HG03039 (cell line): ENCODE results near the gene BEST1.
"Not testable (repeated sequence)": the region's sequence is repeated elsewhere in the genome, so short reads cannot be mapped to it uniquely, and the experiment has no call there.

Experiments used
- ATAC-seq: cut with Tn5 transposase; IDR thresholded peaks from one replicate; pipeline ENCODE4 v1.9.1; 2021; ENCODE audit warnings: mild to moderate bottlenecking, moderate library complexity; ENCODE audit not compliant: unreplicated experiment

BEST1 gene

DNA sequence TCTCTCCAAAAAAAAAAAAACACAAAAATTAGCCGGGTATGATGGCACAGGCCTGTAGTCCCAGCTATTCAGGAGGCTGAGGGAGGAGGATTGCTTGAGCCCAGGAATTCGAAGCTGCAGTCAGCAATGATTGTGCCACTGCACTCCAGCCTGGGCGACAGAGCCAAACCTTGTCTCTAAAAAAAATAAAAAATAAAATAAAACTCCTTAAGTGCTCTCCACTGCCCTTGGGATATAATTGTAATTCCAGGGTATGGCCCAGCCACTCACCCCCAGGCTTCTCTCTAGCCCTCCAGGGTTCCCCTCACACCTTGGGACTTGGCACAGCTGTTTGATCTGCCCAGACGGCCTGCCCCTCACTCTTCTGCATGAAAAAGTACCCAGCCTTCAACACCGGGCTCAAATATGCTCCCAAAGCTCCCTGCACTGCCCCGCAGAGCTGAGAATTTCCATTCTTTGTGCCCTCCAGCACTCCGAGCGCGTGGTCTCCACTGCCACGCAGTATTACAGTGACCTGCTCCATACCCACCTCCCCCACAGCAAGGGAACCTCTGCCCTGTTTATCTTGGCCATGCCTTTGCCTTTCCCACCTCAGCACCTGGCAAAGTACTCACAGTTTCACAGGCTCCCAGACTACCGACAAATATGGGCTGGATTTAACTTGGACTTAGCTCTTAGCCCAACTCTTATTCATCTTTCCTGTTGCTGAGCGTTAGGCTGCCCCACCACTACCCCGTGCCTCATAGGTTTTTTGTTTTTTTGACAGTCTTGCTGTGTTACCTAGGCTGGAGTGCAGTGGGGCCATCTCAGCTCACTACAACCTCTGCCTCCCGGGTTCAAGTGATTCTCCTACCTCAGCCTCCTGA lies 24.8 kb downstream of the BEST1 start:
- no peak for ATAC-seq

GRCh38 chr11:61975638-61976419 lies 25.7 kb downstream of the BEST1 start:
- no peak for ATAC-seq

GRCh38 chr11:61976420-61976800 lies 26.3 kb downstream of the BEST1 start:
- no peak for ATAC-seq

DNA sequence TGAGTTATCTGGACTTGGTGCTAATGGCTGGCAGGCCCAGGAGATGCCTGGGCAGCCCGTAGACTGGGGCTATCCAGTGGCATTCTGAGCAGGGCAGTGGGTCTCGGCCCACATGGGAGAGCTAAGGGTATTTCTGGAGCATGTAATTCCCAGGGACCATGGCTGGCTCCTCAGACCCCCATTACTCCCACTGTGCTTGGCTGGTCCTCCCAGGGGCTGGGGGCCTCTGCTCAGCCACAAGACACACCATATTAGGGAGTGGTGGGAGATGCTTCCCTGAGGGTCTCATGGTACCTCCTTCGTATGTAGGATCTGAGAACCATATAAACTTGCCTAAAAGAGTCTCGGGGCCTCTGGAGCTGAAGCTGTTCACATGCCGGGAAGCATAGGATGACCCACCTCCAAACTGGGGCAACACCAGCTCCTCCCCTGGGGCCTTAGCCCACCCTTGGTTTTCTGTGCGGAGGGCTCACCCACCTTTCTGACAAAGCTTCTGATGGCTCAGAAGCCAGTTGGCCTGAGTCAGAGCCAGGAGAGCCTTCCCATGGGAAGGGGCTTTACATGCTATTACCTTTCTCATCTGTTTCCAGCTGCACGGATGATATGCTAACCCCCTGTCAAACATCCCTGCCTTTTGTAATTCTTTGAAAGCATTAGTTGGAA lies 26.8 kb downstream of the BEST1 start:
- no peak for ATAC-seq

DNA sequence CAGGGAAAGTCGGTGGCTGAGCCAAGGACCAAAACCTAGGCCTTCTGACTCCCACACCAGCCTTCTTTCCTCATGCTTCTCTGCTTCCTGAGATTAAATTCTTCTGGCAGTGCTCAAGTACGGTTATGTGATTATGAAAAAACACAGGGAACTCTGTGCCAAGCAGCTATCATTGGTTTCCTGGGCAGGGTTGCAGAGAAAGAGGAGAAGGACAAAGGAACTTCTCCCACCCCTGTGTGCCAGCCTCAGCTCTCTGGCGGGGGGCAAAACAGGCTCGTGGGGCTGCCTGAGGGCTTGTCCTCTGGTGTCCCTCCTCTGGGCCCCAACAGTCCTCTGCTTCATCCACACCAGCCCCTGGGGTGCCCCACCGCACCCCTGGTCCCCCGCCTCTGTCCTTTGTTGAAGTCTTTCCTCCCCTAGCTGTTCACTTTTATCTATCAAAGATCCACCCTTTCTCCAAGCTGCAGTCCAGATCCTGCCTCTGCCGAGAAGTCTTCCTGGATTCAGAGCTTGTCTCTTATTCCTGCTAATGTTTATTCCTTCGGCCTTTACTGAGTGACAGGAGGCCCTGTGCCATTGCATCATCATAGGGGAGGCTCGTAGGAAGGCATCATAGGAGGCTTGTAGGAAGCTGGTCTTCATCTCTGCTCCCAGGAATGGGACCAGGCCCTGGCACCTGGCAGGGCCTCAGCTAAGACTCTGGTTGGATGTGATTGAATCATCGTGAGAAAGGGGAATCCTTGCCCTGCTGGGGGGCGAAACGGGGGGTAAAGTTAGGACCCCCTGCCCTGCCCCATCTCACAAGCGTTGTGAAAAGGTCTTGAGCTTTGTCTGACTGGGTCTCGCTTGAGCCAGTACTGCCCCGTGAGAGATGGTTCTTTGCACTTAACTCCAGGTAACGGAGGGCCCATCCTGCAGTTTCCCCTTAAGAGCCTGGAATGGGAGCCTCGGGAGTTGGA lies 28.8 kb downstream of the BEST1 start:
- ATAC-seq = no peak

- ATAC-seq = no peak
Measured at GRCh38 chr11:61980783-61981541, 30.8 kb downstream of the BEST1 start.

DNA sequence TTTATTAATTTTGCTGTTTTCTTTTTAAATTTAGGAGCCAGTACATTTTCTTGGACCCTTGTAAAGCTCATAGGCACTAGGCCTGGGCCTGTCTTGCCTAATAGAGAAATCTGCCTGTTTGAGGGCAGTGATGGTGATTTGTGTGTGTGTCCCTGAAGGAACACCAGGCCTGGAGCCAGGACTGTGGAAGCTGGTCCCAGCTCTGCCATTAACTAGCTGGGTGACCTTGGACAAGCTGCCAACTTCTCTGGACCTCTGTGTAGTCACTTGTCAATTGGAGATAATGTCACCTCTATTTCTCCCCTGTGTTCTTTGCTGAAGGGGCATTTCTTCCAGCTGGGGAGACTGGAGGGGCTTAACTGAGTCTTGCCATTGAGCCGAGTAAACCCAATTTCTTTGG lies 33.3 kb downstream of the BEST1 start:
- ATAC-seq = no peak

DNA sequence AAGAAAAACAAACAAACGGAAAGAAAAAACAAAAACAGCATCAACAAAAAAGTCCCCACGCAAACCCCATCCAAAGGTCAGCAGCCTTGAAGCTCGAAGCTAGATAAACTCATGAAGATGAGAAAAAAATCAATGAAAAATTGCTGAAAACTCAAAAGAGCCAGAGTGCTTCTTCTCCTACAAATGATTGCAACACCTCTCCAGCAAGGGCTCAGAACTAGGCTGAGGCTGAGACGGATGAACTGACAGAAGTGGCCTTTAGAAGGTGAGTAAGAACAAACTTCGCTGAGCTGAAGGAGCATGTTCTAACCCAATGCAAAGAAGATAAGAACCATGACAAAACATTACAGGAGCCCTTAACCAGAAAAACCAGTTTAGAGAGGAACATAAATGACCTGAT lies 35.7 kb downstream of the BEST1 start:
- ATAC-seq = no peak

- ATAC-seq = no peak
Measured at GRCh38 chr11:61994981-61995380, 44.8 kb downstream of the BEST1 start.

DNA sequence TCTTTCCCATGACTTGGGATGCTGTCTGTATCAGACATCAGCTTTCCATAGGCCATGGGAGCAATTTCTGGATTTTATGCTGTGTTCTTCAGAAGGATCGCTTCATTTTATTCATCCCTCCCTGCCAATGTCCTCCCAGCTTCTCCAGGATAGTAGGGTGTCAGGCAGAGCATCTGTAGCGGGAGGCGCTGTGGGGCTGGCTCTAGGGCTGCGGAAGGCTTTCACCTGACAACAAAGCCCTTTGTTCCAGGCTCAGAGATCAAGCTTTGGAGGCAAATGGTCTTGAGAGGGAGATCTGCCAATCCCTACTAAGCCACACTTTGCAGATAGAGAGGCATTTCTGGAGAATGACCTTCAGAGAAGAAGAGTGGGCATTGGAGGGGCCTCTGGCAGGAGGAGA lies 46.8 kb downstream of the BEST1 start:
- no peak for ATAC-seq

DNA sequence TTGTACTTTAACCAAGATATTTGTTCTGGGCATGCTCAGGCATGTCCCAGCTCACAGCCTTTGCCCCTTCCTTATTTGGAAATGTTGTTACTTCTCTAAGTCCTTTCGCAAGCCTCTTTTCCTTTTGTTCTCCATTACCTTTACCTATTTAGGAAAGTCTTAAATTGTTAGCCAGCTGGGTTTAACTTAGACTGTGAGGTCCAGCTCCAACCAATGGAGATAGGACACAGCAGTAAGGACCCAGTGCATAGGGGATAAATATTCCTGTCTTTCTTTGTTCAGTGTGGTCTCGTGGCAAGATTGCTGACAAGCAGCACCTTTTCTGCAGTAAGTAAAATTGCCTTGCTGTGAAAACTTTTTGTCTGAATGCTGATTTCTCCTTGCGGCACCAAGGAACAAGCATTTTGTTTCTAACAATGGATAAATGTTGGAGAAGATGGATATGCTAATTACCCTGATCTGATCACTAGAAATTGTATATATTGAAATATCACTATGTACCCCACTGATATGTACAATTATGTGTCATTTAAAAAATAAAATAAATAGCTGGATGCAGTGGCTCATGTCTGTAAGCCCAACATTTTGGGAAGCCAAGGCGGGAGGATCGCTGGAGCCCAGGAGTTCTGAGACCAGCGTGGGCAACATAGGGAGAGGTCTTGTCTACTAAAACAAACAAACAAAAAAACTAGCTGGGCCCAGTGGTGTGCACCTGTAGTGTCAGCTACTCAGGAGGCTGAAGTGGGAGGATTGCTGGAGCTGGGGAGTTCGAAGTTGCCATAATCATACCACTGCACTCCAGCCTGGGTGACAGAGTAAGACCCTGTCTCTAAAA lies 49.2 kb downstream of the BEST1 start:
- no peak for ATAC-seq

DNA sequence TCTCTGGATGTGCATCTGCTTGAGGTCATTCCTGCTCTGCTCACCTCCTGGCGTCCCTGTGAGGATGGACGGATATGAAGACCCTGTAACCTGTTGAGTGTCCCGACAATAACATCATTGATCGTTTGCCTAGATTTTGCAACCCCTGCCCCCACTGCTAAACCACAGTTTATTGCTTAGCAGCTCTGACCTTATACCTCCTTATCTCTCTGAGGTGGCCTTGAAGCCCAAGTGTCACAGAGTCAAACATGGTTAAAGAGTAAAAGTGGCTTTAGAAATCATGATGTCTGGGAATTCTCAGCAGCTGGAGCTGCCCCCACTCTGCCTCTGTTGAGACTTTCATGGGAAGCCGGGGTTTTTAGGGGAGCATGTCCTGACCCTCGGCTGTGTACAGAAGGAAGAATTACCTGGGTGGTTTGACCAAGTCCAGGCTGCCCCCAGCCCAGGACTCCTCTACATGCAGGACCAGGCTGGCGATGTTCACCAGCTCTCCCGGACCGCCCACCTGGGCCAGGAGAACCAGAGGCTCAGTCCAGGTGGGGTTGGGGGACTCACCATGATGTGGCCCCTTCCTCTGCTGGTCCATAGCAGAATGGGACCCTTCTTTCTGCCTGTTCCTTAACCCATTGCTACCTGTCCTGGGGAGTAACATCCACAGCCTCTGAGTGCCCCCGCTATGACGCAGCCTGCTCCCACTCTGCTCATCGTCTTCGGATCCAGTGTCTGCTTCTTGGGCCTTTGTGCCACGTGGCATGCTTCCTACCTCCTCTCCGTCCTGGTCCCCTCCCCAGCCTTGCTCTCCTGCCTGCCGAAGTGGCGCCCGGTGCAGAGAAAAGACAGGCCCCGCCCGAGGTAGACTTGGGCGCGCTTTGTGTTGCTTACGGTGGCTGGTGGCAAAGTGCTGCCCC lies 50.6 kb downstream of the BEST1 start:
- ATAC-seq = no peak

DNA sequence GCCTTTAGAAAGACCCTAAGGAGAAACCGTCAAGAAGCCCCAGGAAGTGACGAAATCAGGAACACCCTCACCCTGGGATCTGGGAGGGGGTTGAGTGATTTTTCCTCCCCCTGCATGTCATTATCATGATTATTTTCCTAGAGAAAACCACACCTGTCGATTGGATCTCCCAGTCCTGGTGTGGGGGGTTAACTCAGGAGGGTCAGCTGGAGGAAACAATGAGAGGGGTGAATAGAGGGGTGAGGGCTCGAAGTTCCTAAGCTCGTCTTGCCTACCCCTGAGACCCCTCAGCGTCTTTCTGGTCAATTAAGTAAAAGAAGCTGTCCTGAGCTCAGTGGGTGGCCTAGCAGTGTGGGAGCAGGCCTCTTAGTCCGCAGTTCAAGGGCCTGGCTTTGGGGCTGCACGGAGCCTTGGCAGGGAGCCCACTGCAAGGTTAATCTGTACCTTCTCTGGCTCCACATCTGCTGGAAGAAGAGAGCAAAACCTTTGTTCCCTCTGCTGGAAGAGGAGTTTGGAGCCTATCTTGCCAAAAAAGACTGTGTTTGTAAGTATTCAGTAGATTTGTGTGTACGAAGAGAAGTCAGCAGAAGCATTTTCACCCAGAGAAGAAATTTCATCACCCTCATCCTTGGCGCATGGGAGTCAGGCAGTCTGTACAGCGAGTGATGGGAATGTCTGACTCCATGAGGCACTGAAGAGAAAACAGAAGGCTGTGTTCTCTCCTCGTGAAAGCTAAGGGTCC lies 51.5 kb downstream of the BEST1 start:
- ATAC-seq = no peak

DNA sequence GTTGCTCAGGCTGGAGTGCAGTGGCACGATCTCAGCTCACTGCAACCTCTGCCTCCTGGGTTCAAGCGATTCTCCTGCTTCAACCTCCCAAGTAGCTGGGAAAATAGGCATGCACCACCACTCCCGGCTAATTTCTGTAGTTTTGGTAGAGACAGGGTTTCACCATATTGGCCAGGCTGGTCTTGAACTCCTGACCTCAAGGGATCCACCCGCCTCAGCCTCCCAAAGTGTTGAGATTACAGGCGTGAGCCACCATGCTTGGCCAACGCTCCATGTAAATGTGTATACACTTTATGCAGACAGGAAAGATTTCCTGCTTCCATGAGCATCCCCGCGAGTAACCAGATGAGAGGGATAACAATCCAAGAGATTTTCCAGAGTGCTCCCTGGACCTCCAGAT lies 52.1 kb downstream of the BEST1 start:
- not testable (repeated sequence) for ATAC-seq

DNA sequence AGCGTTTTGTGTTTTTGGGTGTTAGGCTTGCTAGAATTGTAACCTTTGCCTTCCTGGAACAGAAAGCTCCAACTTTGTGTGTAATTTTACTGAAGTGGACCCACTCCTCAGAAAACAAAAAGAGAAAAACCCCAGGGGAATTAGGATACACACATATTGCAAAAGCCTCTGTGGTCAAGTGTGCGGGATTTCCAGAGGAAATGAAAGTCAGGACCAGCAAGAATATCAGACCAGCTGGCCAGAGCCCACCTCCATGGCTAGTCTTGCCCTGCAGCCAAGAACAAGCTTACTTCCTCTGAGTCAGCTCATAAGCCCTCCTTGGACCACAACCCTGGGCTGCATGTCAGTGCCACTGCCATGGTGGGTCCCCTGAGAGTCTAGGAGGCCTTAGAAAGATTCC lies 54.3 kb downstream of the BEST1 start:
- no peak for ATAC-seq

GRCh38 chr11:62008193-62008592 lies 58.0 kb downstream of the BEST1 start:
- no peak for ATAC-seq

DNA sequence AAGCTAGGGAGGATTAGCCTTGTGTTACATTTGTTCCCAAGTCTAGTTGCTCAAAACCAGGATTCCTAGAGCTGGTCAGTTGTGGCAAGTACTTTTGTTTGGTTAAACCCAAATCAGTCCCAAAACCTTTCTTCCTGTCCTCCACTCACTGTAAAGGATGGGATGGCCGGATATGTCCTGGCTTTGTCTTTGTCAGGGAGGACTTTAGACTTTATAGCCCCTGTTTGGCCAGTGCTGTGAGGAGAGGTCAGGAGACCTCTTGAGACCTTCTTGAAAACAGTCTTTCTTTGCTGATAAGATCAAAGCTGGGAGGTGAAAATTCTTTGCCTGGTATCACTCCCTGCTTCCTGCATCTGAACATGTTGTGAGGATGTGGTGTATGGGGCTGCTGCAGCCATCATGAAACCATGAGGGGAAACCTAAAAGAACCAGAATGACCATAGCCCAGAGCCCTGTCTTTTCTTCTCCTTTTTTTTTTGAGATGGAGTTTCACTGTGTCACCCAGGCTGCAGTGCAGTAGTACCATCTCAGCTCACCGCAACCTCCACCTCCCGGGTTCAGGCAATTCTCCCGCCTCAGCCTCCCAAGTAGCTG lies 60.9 kb downstream of the BEST1 start:
- ATAC-seq = no peak
